Activated naive CD4-positive, alpha-beta T cell (primary cell): ENCODE measurements around the gene ADM5.

ENCODE experiments used
- DNase-seq, 4 experiments: peaks; one replicate each; lab custom pipeline; 2025; lab: John Stamatoyannopoulos, UW

The ADM5 gene, protein sequence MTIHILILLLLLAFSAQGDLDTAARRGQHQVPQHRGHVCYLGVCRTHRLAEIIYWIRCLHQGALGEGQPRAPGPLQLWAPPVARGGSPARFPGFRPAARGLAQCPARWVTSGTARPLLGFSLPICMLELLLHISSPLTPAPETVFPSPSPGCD

DNA sequence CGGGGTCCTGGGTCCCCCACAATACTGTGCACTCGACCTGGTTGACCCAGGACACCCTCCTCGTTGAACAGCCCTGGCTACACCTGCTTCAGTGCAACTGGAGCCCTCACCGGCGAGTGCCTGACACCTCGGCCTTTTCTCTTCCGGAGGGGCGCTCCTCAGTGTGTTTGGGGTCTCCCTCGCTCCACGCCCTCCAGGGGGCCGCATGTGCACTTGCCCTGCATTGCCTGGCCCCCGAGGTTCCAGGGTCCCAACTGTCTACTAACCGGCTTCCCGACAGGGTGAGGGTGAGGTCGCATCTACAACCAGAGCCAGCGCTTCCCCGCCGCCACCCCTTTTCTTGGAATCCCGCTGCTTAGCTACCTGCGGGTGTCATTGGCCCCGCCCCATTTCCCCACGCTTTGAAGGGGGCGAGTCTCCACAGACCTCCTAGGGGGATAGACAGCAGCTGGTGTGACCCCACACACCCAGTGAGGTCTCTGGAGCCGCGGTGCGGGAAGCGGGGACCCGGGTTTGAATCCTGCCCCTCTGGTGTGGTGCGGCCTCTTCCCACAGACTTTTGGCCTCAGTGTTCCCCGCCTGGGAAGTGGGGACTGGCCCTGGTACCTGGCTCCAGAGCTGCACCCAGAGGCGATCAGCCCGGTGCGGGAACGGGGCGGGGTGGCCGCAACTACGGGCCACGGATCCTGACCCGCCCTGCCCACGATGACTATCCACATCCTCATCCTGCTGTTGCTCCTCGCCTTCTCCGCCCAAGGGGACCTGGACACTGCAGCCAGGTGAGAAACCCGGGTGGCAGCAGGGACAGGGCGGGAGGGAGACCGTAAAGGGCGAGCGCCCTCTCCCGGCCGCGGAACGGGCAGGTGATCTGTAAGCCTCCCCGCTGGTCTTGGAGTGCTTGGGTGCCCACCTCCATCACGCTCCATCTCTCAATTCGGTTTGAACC lies at the start of gene ADM5:
ADM5 (plus strand) TSS at position 462 of the 946 bp plus-strand sequence; CDS start at position 706, 244 bp downstream.
- DNase-seq: peak in 2 of 4 experiments; percentile 29 to 39

DNA sequence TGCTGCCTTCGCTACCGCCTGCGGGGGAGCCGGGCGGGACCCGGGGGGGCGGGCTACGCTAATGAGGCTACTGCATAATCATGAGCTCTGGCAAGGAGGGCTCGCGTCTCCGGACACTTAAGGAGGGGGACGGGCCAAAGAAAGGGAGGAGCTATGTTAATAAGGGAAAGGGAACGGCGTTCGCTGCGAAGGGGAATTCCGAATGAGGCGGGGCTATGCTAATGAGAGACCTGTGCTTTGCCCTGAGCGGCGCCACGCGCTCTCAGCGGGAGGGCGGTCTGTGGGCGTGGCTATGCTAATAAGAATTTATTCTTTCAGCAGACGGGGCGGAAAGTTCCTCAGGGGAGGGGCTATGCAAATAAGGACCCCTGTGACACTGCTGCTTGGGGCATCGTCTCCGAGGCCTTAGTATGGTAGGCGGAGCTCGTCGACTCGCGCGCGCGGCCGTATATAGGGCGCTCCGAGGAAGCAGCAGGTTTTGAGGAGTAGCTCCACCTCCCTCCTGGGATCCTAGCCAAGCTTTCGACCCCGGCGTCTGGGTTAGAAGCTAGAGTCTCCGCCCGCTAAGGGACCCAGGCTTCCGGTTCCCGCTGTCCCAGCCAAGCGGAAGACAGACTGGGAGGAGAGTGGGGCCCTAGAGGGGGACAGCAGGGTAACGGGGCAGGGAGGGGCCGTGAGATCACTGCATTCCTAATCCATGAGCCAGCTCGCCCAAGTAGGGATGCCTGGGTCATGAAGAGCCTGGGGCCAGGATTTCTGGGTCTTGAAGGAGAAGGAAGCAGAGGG lies 49.1 kb upstream of the ADM5 start, which contains the start of gene RRAS:
RRAS (minus strand) TSS at position 31 of the 786 bp plus-strand sequence. CDS start 45 bp downstream, outside the sequence.
- peak; percentile 95 to 98 (median 96) for DNase-seq

DNA sequence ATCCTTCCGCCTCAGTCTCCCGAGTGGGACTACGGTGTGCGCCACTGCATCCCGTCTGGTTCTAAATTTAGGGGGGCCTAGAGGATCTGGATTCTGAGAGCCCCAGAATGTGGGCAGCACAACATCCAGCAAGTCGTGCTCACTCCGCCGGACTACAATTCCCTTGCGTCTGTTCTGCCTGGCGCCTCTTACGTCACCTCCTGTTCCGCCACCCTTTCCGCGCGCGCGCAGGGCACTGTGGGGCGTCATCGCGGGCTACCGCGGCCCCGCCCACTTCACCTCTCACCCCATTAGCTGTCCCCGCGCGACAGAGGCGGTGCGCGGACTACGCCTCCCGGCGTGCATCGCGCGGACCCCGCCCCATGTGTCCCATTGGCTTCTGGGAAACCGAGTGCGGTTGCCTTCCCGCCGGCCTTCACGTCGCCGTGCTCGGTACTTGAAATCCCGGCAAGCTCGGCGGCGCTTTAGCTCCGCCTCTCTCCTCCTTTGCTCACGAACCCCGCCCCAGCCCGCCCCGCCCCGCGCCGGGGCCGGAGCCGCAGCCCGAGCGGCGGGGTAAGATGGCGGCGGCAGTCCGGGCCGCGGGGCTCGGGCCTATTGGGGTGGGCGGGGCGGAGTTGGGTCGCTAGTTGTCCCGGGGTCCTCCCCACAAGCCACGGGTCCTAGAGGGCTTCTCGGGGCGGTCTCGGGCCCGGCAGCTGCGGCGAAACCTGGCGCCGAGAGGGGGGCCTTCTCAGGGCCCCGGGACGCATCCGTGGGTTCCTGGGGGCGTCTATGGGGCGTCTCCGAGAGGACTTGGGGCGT lies 47.5 kb upstream of the ADM5 start, which contains the start of gene SCAF1:
SCAF1 (plus strand) TSS at position 522 of the 804 bp plus-strand sequence. CDS start 2,818 bp downstream, outside the sequence.
- DNase-seq: peak; percentile 95 to 99 (median 98)

- no peak for DNase-seq
These were observed 46.8 kb upstream of the ADM5 start for GRCh38 chr19:49642492-49643035.

DNA sequence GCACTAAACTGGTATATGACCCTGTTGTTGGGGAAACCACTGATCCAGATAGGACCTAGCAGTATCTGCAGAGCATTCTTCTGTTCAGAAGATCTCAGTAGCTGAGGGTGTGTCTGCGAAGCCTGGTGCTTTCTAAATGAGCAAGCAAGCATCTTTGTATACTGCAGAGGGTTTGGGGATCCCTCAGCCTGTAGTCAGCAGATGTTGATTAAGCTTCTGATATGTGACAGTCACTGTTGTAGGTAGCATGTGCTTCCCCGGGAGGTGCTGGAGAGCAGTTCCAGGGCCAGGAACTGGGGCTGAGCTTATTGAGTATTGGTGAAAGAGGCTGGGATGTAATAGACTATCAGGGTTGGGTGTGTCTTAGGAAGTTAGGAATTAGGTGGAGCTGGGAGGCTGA lies 45.9 kb upstream of the ADM5 start:
- DNase-seq: no peak

GRCh38 chr19:49645592-49645991 lies 43.8 kb upstream of the ADM5 start:
- DNase-seq: no peak

GRCh38 chr19:49645995-49646394 lies 43.4 kb upstream of the ADM5 start:
- DNase-seq: no peak

- DNase-seq: no peak
These were observed 42.8 kb upstream of the ADM5 start for GRCh38 chr19:49646586-49646985.

DNA sequence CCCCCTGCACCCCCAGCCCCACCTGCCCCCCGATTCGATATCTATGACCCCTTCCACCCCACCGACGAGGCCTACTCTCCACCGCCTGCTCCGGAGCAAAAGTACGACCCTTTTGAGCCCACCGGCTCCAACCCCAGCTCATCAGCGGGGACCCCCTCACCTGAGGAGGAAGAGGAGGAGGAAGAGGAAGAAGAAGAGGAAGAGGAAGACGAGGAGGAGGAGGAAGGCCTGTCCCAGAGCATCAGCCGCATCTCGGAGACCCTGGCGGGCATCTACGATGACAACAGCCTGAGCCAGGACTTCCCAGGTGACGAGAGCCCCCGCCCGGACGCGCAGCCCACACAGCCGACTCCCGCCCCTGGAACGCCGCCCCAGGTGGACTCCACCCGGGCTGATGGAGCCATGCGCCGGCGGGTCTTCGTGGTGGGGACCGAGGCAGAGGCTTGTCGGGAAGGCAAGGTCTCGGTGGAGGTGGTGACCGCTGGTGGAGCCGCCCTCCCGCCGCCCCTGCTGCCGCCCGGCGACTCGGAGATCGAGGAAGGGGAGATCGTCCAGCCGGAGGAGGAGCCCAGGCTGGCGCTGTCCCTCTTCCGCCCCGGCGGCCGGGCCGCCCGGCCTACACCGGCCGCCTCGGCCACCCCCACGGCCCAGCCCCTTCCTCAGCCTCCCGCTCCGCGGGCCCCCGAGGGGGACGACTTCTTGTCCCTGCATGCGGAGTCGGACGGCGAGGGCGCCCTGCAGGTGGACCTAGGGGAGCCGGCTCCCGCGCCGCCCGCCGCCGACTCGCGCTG lies 38.2 kb upstream of the ADM5 start:
- DNase-seq: no peak

- no peak for DNase-seq
These were observed 37.4 kb upstream of the ADM5 start for GRCh38 chr19:49651820-49652550.

DNA sequence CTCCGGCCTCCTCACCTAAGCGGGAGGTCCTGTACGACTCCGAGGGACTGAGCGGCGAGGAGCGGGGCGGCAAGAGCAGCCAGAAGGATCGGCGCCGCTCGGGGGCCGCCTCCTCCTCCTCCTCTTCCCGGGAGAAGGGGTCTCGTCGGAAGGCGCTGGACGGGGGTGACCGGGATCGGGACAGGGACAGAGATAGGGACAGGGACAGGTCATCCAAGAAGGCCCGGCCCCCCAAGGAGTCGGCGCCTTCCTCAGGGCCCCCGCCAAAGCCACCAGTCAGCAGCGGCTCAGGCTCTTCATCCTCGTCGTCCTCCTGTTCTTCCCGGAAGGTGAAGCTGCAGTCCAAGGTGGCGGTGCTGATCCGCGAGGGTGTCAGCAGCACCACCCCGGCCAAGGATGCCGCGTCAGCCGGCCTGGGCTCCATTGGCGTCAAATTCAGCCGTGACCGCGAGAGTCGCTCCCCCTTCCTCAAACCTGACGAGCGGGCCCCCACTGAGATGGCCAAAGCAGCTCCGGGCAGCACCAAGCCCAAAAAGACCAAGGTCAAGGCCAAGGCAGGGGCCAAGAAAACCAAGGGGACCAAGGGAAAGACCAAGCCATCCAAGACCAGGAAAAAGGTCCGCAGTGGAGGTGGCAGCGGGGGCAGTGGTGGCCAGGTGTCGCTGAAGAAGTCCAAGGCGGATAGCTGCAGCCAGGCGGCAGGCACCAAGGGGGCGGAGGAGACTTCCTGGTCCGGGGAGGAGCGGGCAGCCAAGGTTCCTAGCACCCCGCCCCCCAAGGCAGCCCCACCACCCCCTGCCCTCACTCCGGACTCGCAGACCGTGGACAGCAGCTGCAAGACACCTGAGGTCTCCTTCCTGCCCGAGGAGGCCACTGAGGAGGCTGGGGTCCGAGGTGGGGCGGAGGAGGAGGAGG lies 36.6 kb upstream of the ADM5 start:
- DNase-seq: no peak

GRCh38 chr19:49653466-49653806 lies 36.0 kb upstream of the ADM5 start:
- no peak for DNase-seq

GRCh38 chr19:49654581-49654980 lies 34.8 kb upstream of the ADM5 start:
- no peak for DNase-seq

DNA sequence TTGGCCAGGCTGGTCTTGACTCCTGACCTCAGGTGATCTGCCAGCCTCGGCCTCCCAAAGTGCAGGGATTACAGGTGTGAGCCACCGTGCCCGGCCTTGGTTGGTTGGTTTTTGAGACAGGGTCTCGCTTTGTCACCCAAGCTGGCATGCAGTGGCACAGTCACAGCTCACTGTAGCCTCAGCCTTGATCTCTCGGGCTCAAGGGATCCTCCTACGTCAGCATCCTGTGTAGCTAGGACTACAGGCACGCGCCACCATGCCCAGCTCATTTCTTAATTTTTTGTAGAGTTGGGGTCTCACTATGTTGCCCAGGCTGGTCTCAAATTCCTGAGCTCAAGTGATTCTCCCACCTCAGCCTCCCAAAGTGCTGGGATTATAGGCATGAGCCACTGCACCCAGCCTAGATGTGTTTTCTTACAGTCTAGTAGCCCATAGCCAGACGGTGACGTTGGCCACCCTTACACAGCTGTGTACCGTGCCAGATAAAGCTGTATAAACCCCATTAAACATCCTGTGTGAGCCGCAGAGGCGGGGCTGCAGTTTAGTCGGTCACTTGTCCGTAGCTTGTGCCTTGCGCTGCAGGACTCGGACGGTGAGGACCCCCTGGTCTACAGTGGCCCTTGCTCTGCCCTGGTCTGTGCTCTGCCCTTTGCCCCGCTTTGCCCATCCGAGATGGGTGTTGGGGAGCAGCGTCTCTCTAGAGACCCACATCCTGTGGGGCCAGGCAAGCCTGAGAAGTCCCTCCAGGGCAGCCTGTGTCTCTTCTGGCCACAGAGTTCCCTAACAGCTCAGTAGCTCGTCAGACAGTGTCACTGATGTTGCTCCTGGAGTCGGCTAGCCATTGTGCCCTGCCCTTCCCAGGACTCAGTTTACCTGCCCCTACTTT lies 33.6 kb upstream of the ADM5 start:
- DNase-seq: no peak

DNA sequence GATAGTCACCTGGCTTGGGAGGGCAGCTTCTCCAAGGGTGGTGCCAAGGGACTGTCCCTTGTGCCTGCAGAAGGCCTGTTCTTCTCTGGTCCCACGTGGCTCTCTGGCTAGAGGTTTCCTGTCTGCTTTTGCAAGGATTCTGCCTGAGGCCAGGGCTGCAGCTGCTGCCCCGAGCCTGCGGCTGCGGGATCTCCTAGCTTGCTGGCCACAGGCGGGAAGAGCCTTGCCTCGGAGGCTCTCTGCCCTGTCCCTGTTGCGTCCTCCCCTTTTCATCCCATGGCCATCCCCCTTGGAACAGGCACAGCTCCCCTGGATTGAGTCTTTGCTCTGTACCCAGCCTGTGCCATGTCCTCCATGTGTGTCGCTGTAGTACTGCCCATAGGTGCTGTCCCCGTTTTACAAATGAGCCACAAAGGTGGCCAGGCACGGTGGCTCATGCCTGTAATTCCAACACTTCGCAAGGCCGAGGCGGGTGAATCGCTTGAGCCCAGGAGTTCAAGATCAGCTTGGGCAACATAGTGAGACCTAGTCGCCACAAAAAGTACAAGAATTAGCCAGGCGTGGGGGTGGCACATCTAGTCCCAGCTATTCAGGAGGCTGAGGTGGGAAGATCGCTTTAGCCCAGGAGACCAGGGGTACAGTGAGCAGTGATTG lies 32.8 kb upstream of the ADM5 start:
- no peak for DNase-seq

- DNase-seq: no peak
These were observed 31.8 kb upstream of the ADM5 start for GRCh38 chr19:49657493-49658138.

DNA sequence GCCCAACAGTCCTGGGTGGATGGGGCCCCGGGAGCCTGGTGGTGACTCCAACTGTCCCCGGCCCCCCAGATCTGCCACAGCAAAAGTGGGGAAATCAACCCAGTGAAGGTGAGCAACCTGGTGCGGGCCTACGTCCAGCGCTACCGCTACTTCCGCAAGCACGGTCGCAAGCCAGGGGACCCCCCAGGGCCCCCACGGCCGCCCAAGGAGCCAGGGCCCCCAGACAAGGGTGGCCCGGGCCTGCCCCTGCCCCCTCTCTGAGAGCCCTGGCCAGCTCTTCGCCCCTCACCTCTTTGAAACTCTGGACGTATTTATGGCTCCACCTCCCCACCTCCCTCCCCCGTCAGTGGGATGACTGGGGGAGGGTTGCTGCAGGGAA lies 31.3 kb upstream of the ADM5 start:
- no peak for DNase-seq
